ENCODE results near the gene POLR2C.

The POLR2C gene

GRCh38 chr16:57504491-57504890, 42.0 kb downstream of the POLR2C start:
- DNase-seq, result no peak

- no peak for DNase-seq
Observed at GRCh38 chr16:57505169-57505568, 42.7 kb downstream of the POLR2C start.

- no peak for DNase-seq
Observed at GRCh38 chr16:57507136-57508034, 44.9 kb downstream of the POLR2C start.

- DNase-seq, result no peak
Observed at GRCh38 chr16:57508035-57508425, 45.6 kb downstream of the POLR2C start.

GRCh38 chr16:57509231-57509923, 46.9 kb downstream of the POLR2C start:
- DNase-seq, result no peak

GRCh38 chr16:57510016-57510871, 47.8 kb downstream of the POLR2C start:
- DNase-seq, result no peak

- no peak for DNase-seq
Observed at GRCh38 chr16:57512296-57513001, 50.0 kb downstream of the POLR2C start.

GRCh38 chr16:57513371-57514102, 51.1 kb downstream of the POLR2C start:
- DNase-seq, result no peak

- DNase-seq, result no peak
Observed at GRCh38 chr16:57514371-57514770, 51.9 kb downstream of the POLR2C start.

GRCh38 chr16:57514791-57515600, 52.5 kb downstream of the POLR2C start:
- no peak for DNase-seq

- DNase-seq, result no peak
Observed at GRCh38 chr16:57516176-57516725, 53.8 kb downstream of the POLR2C start.

- DNase-seq, result no peak
Observed at GRCh38 chr16:57516773-57517172, 54.3 kb downstream of the POLR2C start.

- DNase-seq, result no peak
Observed at GRCh38 chr16:57517397-57518367, 55.2 kb downstream of the POLR2C start.

- no peak for DNase-seq
Observed at GRCh38 chr16:57518520-57518919, 56.0 kb downstream of the POLR2C start.

GRCh38 chr16:57518922-57519321, 56.4 kb downstream of the POLR2C start:
- DNase-seq, result no peak

GRCh38 chr16:57519796-57520360, 57.4 kb downstream of the POLR2C start:
- DNase-seq, result peak; percentile 4 to 12

All from SW 1271 (cell line).